Neural progenitor cell (in vitro differentiated cells): ENCODE measurements around the gene TCHP.

Source experiments
- EZH2 ChIP-seq: fragments of 200-600 bp; sonication (generic); IDR thresholded peaks from 2 replicates; pipeline ENCODE4 v1.6.1; 2017; ENCODE audit warnings: antibody characterized with exemption, mild to moderate bottlenecking, moderate library complexity
- EZH2phosphoT487 ChIP-seq: fragments of 200-600 bp; sonication (generic); IDR thresholded peaks from 2 replicates; pipeline ENCODE4 v1.6.1; 2017; ENCODE audit warnings: antibody characterized with exemption
- TF ChIP-seq, protein P1 (sequence below): fragments of 200-600 bp; sonication (generic); IDR thresholded peaks from 2 replicates; pipeline ENCODE4 v1.5.1; 2017; ENCODE audit warnings: antibody characterized with exemption, mild to moderate bottlenecking

DNA sequence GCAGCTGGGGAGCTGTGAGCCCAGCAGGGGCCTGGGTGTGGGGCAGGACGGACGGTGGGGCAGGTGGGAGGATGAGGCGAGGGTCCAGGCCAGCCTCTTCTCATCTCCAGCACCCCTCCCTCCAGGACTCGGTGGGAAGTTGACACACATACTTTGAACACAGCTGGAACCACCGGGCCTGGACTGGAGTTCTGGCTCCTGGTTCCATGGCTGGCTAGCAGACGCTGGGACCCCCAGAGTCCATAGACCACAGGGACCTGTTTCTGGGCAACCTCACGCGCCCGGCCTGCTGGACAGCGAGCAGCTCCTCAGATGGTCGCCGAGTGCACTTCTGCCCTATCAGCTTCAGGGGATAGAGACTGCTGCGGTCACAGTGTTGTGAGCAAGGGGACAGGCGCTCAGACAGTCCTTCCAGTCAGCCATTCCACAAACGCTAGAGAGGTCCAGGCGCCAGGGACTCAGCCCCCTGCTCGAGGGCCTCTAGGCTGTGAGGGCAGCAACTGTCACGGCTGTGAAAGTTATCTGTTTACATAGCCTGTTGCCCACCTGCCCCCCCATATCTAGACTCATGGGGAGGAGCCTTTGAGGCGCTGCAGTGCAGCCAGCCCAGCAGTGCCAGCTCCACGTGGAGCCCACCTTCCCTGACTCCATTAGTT is 25.2 kb downstream of the TCHP start:
- TF ChIP-seq, protein P1, sequence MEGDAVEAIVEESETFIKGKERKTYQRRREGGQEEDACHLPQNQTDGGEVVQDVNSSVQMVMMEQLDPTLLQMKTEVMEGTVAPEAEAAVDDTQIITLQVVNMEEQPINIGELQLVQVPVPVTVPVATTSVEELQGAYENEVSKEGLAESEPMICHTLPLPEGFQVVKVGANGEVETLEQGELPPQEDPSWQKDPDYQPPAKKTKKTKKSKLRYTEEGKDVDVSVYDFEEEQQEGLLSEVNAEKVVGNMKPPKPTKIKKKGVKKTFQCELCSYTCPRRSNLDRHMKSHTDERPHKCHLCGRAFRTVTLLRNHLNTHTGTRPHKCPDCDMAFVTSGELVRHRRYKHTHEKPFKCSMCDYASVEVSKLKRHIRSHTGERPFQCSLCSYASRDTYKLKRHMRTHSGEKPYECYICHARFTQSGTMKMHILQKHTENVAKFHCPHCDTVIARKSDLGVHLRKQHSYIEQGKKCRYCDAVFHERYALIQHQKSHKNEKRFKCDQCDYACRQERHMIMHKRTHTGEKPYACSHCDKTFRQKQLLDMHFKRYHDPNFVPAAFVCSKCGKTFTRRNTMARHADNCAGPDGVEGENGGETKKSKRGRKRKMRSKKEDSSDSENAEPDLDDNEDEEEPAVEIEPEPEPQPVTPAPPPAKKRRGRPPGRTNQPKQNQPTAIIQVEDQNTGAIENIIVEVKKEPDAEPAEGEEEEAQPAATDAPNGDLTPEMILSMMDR, result no peak
- TF ChIP-seq EZH2 (no peak), EZH2phosphoT487 (no peak)
